Hepatocyte (in vitro differentiated cells): ENCODE results near the gene ARHGAP26. TPM values are rescaled to one million over a fixed set of nuclear protein-coding genes. Genes with fewer than 3 reads are reported as not detected.
A peak's percentile ranks its signal among the peaks of the same experiment; 100 is the strongest.

Experiments used
- DNase-seq: peaks from one replicate; pipeline ENCODE4 v3.0.0-alpha.2; 2016; ENCODE audit warnings: low spot score
- H2AFZ ChIP-seq: fragments of 200-600 bp; sonication (generic); 2 replicates; pipeline ENCODE4 v1.6.0; 2016; ENCODE audit warnings: antibody characterized with exemption, mild to moderate bottlenecking
- H3K27ac ChIP-seq: fragments of 200-600 bp; sonication (generic); 2 replicates; pipeline ENCODE4 v1.5.1; 2016; ENCODE audit warnings: mild to moderate bottlenecking
- H3K27me3 ChIP-seq: fragments of 200-600 bp; sonication (generic); 2 replicates; pipeline ENCODE4 v1.6.1; 2016
- H3K36me3 ChIP-seq: fragments of 200-600 bp; sonication (generic); replicated peaks from 2 replicates; pipeline ENCODE4 v1.5.1; 2016; ENCODE audit warnings: low read depth; ENCODE audit not compliant: insufficient read depth
- H3K4me1 ChIP-seq: fragments of 200-600 bp; sonication (generic); 2 replicates; pipeline ENCODE4 v1.5.1; 2016; ENCODE audit warnings: mild to moderate bottlenecking, moderate library complexity; ENCODE audit not compliant: insufficient read depth
- H3K4me2 ChIP-seq: fragments of 200-600 bp; sonication (generic); 2 replicates; pipeline ENCODE4 v1.6.0; 2016
- H3K4me3 ChIP-seq: fragments of 200-600 bp; sonication (generic); 2 replicates; pipeline ENCODE4 v1.5.1; 2016; ENCODE audit warnings: mild to moderate bottlenecking
- H3K79me2 ChIP-seq: fragments of 200-600 bp; sonication (generic); 2 replicates; pipeline ENCODE4 v1.6.0; 2017; ENCODE audit warnings: mild to moderate bottlenecking
- H3K9me2 ChIP-seq: fragments of 200-600 bp; sonication (generic); replicated peaks from 2 replicates; pipeline ENCODE4 v1.6.0; 2017; ENCODE audit warnings: mild to moderate bottlenecking; ENCODE audit not compliant: insufficient read depth
- H3K9me3 ChIP-seq: fragments of 200-600 bp; sonication (generic); 2 replicates; pipeline ENCODE4 v1.5.1; 2016; ENCODE audit warnings: low read depth, mild to moderate bottlenecking
- H4K20me1 ChIP-seq: fragments of 200-600 bp; sonication (generic); 2 replicates; pipeline ENCODE4 v1.6.0; 2016; ENCODE audit warnings: mild to moderate bottlenecking; ENCODE audit not compliant: insufficient read depth, poor library complexity, severe bottlenecking
- EZH2 ChIP-seq: fragments of 200-600 bp; sonication (generic); IDR thresholded peaks from 2 replicates; pipeline ENCODE4 v1.6.1; 2016; ENCODE audit warnings: antibody characterized with exemption, mild to moderate bottlenecking, borderline replicate concordance
- EZH2phosphoT487 ChIP-seq: fragments of 200-600 bp; sonication (generic); IDR thresholded peaks from one replicate; pipeline ENCODE4 v1.6.1; 2018; ENCODE audit warnings: antibody characterized with exemption, mild to moderate bottlenecking, low read depth, moderate library complexity; ENCODE audit not compliant: unreplicated experiment, severe bottlenecking
- WGBS: methylation state at CpG from one replicate; pipeline ENCODE4 v1.1.6; 2016; ENCODE audit warnings: low lambda C conversion rate; ENCODE audit errors: missing lambda C conversion rate; 5-methylcytosine and 5-hydroxymethylcytosine counted together
- polyA plus RNA-seq: library from polyadenylated mRNA; unstranded; fragments of >200 nt; fragmentation: Nextera tagmentation; extraction: Ambion mirVana; gene quantifications from 2 replicates; pipeline ENCODE4 v1.2.1, GENCODE V29; 2016
- total RNA-seq: library from RNA; depleted of rRNA; stranded (reverse); fragments of >200 nt; gene quantifications from 2 replicates; pipeline ENCODE4 v1.2.3, GENCODE V29; 2014
- TF ChIP-seq, protein P1 (sequence below): fragments of 200-600 bp; sonication (generic); IDR thresholded peaks from 2 replicates; pipeline ENCODE4 v1.5.1; 2016; ENCODE audit warnings: antibody characterized with exemption, mild to moderate bottlenecking; ENCODE audit not compliant: poor library complexity

ARHGAP26 gene
- total and polyA plus RNA-seq, 2 experiments from 2014 or later, result 16.5 to 19.8 TPM

DNA sequence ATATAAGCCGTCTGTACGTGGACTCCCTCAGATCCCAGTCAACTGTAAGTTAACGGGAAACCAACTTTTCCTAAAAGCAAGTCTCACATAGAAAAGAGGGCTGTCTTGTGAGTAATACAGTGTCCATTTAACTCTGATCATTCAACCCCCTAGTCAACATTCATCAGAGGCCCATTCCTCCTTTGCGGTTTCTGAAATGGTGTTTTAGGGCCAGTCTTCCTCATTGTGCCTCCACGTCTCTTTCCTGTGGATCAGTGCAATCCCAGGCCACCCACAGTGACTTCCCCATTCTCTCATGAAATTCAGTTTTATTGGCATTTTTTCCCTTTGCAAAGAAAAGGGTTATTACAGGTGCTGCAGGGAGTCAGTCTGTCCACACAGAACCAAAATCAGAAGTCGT is 371.5 kb downstream of the ARHGAP26 start:
- no peaks in the 10 kb centered on the region for H3K27me3 ChIP-seq
- no peak for DNase-seq
- H3K4me3 ChIP-seq, result no peak overlapping the region
- H3K36me3 ChIP-seq, result no peaks in the 10 kb centered on the region
- no peaks in the 10 kb centered on the region for H3K9me3 ChIP-seq
- H3K79me2 ChIP-seq, result no peaks in the 10 kb centered on the region
- H3K27ac ChIP-seq, result no peak overlapping the region
- WGBS, result 75% methylated on average over 6 of the region's 6 CpGs
- no peaks in the 10 kb centered on the region for H3K9me2 ChIP-seq
- H3K4me1 ChIP-seq, result peaks cover 19% of the 10 kb centered on the region
- H2AFZ ChIP-seq, result no peak overlapping the region
- no peaks in the 10 kb centered on the region for H4K20me1 ChIP-seq
- no peak overlapping the region for H3K4me2 ChIP-seq
- no peak for TF ChIP-seq EZH2phosphoT487

DNA sequence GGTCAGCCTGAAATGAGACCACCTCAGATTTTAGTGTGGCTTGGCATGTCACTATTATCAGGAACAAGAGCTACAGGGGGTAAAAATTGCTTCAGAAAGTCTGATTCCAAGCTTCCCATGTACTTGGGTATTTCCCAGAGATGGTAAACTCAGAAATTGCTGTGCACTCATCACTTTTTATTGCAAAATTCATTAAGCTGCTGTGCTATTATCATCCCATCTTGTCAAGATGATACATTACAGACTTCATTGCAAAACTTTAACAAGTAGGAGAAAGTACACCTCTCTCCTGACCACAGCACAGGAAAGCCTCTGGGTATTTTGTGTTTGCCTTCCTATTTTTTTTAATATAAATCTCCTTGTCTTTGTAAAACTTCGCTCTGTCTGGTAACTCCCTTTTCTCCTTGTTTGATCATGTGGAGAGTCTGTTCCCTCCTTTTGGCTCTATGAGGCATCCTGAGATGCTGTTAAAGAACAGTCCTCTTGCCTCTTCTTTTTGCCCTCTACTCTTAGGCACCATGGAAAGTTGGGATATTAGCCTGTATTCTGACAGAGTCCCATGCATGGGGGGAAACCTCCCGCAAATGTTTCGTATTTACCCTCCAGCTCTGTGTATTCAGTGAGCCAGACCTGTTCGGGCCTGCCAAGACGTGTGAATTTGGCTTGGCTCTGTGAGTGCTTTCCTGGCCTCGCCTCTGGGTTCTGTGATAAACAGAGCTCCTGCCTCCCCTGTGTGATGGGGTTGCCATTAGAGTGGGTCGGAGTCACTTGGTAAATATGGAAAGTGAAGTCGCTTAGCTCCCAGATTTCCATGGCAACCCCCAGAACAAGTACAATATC is 372.6 kb downstream of the ARHGAP26 start:
- H3K9me2 ChIP-seq, result no peaks in the 10 kb centered on the region
- peak overlapping the region; percentile 65 for H3K27ac ChIP-seq
- H3K4me1 ChIP-seq, result peaks cover 22% of the 10 kb centered on the region
- no peaks in the 10 kb centered on the region for H3K79me2 ChIP-seq
- H3K4me3 ChIP-seq, result no peak overlapping the region
- H3K4me2 ChIP-seq, result no peak overlapping the region
- peak; percentile 40 for DNase-seq
- H3K36me3 ChIP-seq, result no peaks in the 10 kb centered on the region
- no peaks in the 10 kb centered on the region for H4K20me1 ChIP-seq
- H3K9me3 ChIP-seq, result no peaks in the 10 kb centered on the region
- H2AFZ ChIP-seq, result no peak overlapping the region
- no peaks in the 10 kb centered on the region for H3K27me3 ChIP-seq
- 61% methylated on average over 8 of the region's 8 CpGs for WGBS
- TF ChIP-seq EZH2 (no peak), EZH2phosphoT487 (no peak)
- TF ChIP-seq, protein P1, sequence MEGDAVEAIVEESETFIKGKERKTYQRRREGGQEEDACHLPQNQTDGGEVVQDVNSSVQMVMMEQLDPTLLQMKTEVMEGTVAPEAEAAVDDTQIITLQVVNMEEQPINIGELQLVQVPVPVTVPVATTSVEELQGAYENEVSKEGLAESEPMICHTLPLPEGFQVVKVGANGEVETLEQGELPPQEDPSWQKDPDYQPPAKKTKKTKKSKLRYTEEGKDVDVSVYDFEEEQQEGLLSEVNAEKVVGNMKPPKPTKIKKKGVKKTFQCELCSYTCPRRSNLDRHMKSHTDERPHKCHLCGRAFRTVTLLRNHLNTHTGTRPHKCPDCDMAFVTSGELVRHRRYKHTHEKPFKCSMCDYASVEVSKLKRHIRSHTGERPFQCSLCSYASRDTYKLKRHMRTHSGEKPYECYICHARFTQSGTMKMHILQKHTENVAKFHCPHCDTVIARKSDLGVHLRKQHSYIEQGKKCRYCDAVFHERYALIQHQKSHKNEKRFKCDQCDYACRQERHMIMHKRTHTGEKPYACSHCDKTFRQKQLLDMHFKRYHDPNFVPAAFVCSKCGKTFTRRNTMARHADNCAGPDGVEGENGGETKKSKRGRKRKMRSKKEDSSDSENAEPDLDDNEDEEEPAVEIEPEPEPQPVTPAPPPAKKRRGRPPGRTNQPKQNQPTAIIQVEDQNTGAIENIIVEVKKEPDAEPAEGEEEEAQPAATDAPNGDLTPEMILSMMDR, result no peak

DNA sequence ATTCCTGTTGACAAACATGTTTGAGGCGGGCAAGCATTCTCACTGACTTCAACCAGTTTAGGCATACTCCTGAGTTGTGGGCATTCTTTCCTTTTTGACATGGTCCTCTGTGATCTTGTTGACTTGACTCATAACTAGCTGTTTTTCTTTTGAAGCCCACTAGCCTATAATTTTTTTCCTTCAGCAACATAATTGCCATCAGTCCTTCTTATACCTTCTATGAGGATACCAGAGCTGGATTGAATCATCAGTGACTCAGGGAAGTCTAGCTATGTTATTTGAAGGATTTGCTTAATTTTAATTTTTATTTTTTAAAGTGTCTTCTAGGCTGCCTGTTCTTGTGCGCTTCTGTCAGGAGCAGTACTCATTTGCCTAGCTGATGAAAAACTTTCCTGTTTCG is 373.8 kb downstream of the ARHGAP26 start:
- Histone ChIP-seq H3K9me2 (no peaks in the 10 kb centered on the region), H3K4me3 (no peak overlapping the region), H3K79me2 (no peaks in the 10 kb centered on the region), H3K27ac (peak overlapping the region; percentile 65), H3K36me3 (no peaks in the 10 kb centered on the region), H3K27me3 (no peaks in the 10 kb centered on the region), H2AFZ (no peak overlapping the region), H3K9me3 (no peaks in the 10 kb centered on the region), H3K4me2 (no peak overlapping the region), H3K4me1 (peaks cover 34% of the 10 kb centered on the region), H4K20me1 (no peaks in the 10 kb centered on the region)
- TF ChIP-seq, protein P1, result no peak
- no peak for TF ChIP-seq EZH2phosphoT487
- TF ChIP-seq EZH2, result no peak
- 97% methylated on average over 3 of the region's 3 CpGs for WGBS
- no peak for DNase-seq

DNA sequence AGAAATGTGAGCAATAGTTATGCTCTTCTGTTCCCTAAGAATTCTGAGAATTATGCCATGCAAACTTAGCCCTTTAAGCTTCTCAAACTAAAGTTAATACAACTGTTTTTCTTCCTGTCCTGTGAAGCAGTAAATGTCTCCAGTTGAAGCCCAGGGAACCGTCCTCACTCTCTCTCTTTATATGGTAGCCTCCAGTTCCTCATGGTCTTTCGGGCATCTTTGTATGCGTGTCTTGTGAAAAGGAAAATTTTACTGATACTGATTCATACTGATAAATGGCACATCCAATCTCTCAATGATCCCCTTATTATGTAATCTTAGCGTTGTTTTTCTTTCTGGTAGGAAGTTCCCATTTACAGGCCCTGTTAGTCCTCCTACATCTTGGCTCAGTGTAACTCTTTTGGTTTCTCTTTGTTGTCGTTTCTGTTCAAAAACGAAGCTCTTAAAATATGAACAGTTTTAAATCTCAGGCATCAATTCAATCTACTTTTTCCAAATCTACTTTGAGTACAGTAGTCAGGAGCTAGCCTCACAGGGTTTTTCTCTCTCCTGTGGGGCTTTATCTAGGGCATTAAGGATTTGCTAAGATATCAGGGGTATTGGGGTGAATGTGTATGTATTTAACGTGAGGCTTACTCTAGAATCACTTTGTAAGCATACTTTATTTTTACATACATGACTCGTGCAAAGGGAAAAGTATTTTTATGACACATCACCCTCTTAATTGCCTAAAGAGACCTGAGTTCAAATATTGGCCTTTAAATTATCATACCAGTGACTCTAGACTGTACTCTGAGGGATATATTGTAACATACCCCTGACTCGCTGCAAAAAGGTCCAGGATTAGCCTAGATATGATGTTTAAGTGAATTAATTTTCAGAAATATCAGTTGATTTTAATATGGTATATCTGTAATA is 375.3 kb downstream of the ARHGAP26 start:
- H2AFZ ChIP-seq, result no peak overlapping the region

More for the DNA sequence above, 375.3 kb downstream of the ARHGAP26 start:
- Histone ChIP-seq H3K4me3 (no peak overlapping the region), H3K36me3 (no peaks in the 10 kb centered on the region), H3K79me2 (no peaks in the 10 kb centered on the region), H3K4me1 (peaks cover 32% of the 10 kb centered on the region), H3K9me3 (no peaks in the 10 kb centered on the region), H3K9me2 (no peaks in the 10 kb centered on the region), H3K27ac (peak overlapping the region; percentile 65), H3K4me2 (no peak overlapping the region), H3K27me3 (no peaks in the 10 kb centered on the region), H4K20me1 (no peaks in the 10 kb centered on the region)
- DNase-seq, result no peak
- no peak for TF ChIP-seq EZH2
- TF ChIP-seq, protein P1, result no peak
- TF ChIP-seq EZH2phosphoT487, result no peak
- WGBS, result 80% methylated on average over 9 of the region's 9 CpGs
